WERI-Rb-1 (cell line): Measurements from ENCODE around the gene TRABD.
"Not testable (repeated sequence)": the region's sequence is repeated elsewhere in the genome, so short reads cannot be mapped to it uniquely, and the experiment has no call there.

Experiments used
- DNase-seq: peaks from one replicate; pipeline ENCODE4 v3.0.0-alpha.2; 2020
- H3K27ac ChIP-seq: fragments of 250-450 bp; sonication (Bioruptor Pico); 2 replicates; pipeline ENCODE4 v1.5.1; 2020; ENCODE audit warnings: mild to moderate bottlenecking, moderate library complexity
- H3K27me3 ChIP-seq: fragments of 250-450 bp; sonication (Bioruptor Pico); 2 replicates; pipeline ENCODE4 v1.5.1; 2021; ENCODE audit warnings: mild to moderate bottlenecking, low read depth, moderate library complexity; ENCODE audit not compliant: insufficient read depth, severe bottlenecking
- H3K36me3 ChIP-seq: fragments of 250-450 bp; sonication (Bioruptor Pico); 2 replicates; pipeline ENCODE4 v1.5.1; 2020; ENCODE audit warnings: mild to moderate bottlenecking, moderate library complexity
- H3K4me3 ChIP-seq: 2 replicates; pipeline ENCODE4 v1.5.1; 2011; ENCODE audit warnings: low read depth, mild to moderate bottlenecking, control low read depth, low read length
- H3K9me3 ChIP-seq: fragments of 250-450 bp; sonication (Bioruptor Pico); 2 replicates; pipeline ENCODE4 v1.5.1; 2021; ENCODE audit warnings: mild to moderate bottlenecking, moderate library complexity; ENCODE audit not compliant: severe bottlenecking
- TF ChIP-seq, protein P1 (sequence below): IDR thresholded peaks from 2 replicates; pipeline ENCODE4 v1.5.1; 2011; ENCODE audit warnings: low read depth, mild to moderate bottlenecking, control low read depth, inconsistent platforms, low read length

Gene TRABD

DNA sequence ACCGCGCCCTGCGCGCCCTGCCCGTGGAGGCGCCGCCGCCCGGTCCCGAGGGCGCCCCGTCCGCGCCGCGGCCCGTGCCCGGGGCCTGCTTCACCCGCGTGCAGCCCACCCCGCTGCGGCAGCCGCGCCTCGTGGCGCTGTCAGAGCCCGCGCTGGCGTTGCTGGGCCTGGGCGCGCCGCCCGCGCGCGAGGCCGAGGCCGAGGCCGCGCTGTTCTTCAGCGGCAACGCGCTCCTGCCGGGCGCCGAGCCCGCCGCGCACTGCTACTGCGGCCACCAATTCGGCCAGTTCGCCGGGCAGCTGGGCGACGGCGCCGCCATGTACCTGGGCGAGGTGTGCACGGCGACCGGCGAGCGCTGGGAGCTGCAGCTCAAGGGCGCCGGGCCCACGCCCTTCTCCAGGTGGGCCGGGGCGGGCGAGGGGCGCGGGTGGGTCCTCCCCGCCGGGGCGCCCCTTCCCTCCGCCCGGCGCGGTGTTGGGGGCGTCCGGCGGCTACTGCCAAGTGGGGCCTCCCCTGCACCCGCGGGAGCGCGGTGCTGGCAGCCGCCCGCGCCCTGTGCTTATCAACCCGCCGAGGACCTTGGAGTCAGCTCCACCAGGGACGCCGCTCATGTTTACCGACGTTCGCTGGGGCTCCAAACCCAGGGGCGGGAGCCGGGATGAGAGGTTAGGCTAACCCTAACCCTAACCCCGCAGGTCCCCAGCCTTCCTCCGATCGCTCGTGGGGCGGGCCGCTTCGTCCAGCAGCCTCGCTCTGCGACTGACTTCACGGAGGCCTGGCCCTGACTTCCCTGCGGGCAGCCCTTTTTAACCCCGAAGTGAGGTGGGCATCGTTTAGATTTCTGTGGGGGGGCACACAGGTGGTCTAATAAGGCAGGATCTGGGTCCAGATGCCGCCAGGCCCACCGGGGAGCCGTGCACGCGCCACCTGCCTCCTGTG is 15.7 kb downstream of the TRABD start:
- no peak for DNase-seq
- Histone ChIP-seq H3K27ac (peak overlapping the region; percentile 87), H3K9me3 (no peaks in the 10 kb centered on the region), H3K36me3 (peaks cover 43% of the 10 kb centered on the region), H3K27me3 (no peaks in the 10 kb centered on the region), H3K4me3 (peak overlapping the region; percentile 74)
- TF ChIP-seq, protein P1, sequence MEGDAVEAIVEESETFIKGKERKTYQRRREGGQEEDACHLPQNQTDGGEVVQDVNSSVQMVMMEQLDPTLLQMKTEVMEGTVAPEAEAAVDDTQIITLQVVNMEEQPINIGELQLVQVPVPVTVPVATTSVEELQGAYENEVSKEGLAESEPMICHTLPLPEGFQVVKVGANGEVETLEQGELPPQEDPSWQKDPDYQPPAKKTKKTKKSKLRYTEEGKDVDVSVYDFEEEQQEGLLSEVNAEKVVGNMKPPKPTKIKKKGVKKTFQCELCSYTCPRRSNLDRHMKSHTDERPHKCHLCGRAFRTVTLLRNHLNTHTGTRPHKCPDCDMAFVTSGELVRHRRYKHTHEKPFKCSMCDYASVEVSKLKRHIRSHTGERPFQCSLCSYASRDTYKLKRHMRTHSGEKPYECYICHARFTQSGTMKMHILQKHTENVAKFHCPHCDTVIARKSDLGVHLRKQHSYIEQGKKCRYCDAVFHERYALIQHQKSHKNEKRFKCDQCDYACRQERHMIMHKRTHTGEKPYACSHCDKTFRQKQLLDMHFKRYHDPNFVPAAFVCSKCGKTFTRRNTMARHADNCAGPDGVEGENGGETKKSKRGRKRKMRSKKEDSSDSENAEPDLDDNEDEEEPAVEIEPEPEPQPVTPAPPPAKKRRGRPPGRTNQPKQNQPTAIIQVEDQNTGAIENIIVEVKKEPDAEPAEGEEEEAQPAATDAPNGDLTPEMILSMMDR = no peak

DNA sequence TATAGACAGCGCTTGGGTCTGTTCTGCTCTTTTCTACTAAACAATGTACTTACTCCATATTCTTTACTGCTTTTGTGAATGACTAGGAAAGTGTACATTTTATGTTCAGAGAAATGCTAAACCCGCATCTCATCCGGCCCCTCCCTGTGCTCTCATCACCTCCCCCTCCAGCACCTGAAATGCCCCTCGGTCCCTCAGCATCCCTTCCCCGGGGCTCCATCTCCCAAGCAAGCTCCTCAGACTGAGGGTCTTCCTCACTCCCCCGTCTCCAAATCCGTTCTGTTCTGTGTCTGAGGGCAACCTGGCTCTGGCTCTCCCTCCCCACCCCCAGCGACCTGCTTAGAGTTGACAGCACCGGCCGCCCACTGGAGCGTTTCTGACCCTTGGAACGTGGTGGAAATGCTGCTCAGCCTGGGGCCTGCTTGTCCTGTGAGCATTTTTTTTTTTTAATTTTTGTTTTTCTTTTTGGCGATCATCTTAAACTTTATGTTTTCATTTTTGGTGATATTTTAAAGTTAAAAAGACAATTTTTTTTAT is 16.5 kb downstream of the TRABD start:
- TF ChIP-seq, protein P1 = no peak
- H3K27ac ChIP-seq = no peak overlapping the region

DNA sequence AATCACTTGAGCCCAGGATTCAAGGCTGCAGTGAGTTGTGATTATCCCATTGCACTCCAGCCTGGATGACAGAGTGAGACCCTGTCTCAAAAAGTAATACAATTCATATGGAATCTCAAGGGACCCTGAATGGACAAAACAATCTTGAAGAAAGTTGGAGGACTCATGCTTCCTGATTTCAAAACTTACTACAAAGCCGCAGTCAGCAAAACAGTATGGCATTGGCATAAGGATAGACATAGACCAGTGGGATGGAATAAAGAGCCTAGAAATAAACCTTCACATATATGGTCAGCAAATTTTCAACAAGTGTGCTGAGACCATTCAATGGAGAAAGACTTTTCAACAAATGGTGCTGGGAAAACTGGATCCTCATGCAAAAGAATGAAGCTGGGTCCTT is 17.6 kb downstream of the TRABD start:
- H3K36me3 ChIP-seq = peaks cover 44% of the 10 kb centered on the region
- TF ChIP-seq, protein P1 = no peak
- H3K9me3 ChIP-seq = no peaks in the 10 kb centered on the region

More for the DNA sequence above, 16.5 kb downstream of the TRABD start:
- Histone ChIP-seq H3K9me3 (no peaks in the 10 kb centered on the region), H3K4me3 (peak overlapping the region; percentile 42), H3K27me3 (no peaks in the 10 kb centered on the region), H3K36me3 (peaks cover 48% of the 10 kb centered on the region)
- DNase-seq = no peak

GRCh38 chr22:50204571-50204970 is 18.9 kb downstream of the TRABD start:
- Histone ChIP-seq H3K36me3 (peaks cover 31% of the 10 kb centered on the region), H3K4me3 (no peak overlapping the region), H3K27me3 (no peaks in the 10 kb centered on the region), H3K9me3 (no peaks in the 10 kb centered on the region), H3K27ac (no peak overlapping the region)
- no peak for DNase-seq
- TF ChIP-seq, protein P1 = no peak

More for the DNA sequence above, 17.6 kb downstream of the TRABD start:
- Histone ChIP-seq H3K27ac (no peak overlapping the region), H3K27me3 (no peaks in the 10 kb centered on the region), H3K4me3 (no peak overlapping the region)
- no peak for DNase-seq

DNA sequence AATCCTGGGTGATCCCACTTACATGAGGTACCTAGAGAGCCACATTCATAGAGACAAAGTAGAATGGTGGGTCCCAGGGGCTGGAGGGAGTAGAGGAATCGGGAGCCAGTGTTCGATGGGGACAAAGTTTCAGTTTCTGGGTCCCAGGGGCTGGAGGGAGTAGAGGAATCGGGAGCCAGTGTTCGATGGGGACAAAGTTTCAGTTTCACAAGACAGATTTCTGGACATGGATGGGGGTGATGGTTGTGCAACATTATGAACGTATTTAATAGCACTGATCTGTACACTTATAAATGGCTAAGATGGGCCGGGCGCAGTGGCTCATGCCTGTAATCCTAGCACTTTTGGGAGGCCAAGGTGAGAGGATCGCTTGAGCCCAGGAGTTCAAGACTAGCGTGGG is 19.3 kb downstream of the TRABD start:
- H3K27me3 ChIP-seq, H3K27ac ChIP-seq, H3K9me3 ChIP-seq, DNase-seq, H3K4me3 ChIP-seq: not testable (repeated sequence)
- H3K36me3 ChIP-seq = peaks cover 31% of the 10 kb centered on the region

DNA sequence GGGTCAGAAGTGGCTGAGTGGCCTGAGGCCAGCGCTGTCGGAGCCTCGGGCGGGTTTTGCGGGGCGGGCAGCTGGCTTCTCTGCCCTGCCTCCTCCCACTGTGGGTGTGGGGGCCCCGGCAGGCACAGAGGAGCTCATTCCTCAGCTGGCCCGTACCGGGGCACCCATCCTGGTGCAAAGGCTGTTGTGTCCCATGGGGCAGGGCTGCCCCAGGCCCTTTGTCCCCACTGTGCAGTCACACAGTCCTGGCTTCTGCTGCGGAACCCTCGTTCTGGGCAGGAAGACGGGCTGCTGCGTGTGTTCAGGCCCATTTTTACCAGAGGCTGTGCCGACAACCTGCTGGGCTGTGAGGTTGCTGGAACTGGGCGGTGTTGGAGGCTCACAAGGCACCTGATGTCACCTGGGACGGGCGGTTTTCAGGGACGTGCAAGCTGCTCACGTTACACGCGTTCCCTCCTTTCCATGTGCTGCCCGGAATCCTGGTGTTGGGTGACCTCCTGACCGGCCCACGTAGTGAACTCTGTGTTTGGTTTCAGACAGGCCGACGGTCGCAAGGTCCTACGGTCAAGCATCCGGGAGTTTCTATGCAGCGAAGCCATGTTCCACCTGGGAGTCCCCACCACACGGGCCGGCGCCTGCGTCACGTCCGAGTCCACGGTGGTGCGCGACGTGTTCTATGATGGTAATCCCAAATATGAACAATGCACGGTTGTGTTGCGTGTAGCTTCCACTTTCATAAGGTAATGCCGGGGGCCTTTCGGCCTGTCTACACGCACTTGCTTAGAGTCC is 20.3 kb downstream of the TRABD start:
- Histone ChIP-seq H3K9me3 (no peaks in the 10 kb centered on the region), H3K4me3 (no peak overlapping the region), H3K27ac (no peak overlapping the region), H3K36me3 (peaks cover 37% of the 10 kb centered on the region), H3K27me3 (no peaks in the 10 kb centered on the region)
- DNase-seq = no peak
- TF ChIP-seq, protein P1 = no peak
